Renal cortical epithelial cell (primary cell): Measurements from ENCODE around the gene NBPF11. TPM values are rescaled to one million over a fixed set of nuclear protein-coding genes. Genes with fewer than 3 reads are reported as not detected.

Source experiments
- total RNA-seq: library from RNA; depleted of rRNA; stranded (reverse); fragments of >200 nt; gene quantifications from 2 replicates; pipeline ENCODE4 v1.2.3, GENCODE V29; 2014

Gene NBPF11
- total RNA-seq, 1 donor from 2014 or later: 9.3 TPM

Other genes with a start within 250 kb of the NBPF11 start
- gene GJA8, start 249.5 kb downstream of the NBPF11 start, total RNA-seq: not detected in 2 replicates
- gene GPR89B, start 223.9 kb downstream of the NBPF11 start, total RNA-seq: 18.1 and 26.4 TPM in 2 replicates